ENCODE data around the gene RIMBP2.

DNA sequence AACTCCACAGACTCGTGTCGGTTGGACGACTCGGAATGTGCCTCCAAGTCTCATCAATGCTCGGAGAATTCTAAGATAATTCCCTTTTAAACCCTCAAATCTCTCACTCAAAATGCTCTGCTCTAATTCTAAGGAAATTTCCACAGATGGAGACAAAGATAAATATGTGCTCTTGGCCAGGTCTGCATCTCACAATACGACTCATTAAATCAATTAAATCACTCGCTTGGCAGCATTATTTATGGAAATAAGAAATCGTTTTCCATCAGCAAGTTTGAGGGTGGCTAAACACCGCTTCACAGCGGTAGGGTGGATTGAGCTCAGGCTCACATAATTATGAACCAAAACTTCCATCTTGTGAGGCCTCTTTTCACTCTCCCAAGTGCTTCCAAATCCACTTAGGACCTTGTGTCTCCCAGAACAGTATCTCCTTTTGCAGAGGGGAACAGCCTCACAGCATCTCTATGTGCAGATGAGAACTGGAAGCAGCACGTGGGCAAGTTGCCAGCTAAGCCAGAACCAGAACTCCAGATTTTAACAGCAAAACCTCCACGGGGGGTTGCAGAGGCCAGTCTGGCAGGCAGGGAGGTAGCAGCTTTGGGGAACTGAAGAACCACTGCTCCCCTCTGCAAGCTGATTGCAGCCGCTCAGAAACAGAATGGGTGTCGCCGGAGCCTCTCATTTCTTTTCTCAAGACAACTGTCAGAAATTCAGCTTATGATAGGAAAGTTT is 43.8 kb downstream of the RIMBP2 start:
- TF ChIP-seq, protein P1, sequence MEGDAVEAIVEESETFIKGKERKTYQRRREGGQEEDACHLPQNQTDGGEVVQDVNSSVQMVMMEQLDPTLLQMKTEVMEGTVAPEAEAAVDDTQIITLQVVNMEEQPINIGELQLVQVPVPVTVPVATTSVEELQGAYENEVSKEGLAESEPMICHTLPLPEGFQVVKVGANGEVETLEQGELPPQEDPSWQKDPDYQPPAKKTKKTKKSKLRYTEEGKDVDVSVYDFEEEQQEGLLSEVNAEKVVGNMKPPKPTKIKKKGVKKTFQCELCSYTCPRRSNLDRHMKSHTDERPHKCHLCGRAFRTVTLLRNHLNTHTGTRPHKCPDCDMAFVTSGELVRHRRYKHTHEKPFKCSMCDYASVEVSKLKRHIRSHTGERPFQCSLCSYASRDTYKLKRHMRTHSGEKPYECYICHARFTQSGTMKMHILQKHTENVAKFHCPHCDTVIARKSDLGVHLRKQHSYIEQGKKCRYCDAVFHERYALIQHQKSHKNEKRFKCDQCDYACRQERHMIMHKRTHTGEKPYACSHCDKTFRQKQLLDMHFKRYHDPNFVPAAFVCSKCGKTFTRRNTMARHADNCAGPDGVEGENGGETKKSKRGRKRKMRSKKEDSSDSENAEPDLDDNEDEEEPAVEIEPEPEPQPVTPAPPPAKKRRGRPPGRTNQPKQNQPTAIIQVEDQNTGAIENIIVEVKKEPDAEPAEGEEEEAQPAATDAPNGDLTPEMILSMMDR (tag by site-specific recombination; IDR thresholded peaks at IDR 0.05), result no peak
- no peak for TF ChIP-seq REPIN1 (tag by site-specific recombination; IDR thresholded peaks at IDR 0.05; ENCODE audit: low read depth)

Measured in HEK293 (cell line).